AG09309 (cell line): ENCODE results near the gene EXOC2.
A peak's percentile ranks its signal among the peaks of the same experiment; 100 is the strongest.

Experiments
- DNase-seq: peaks from one replicate; pipeline ENCODE4 v3.0.0-alpha.2; 2010; ENCODE audit warnings: low read depth
- H3K4me3 ChIP-seq: 2 replicates; pipeline ENCODE4 v1.5.1; 2011; ENCODE audit warnings: mild to moderate bottlenecking, low read depth, low read length, moderate library complexity; ENCODE audit not compliant: control insufficient read depth
- TF ChIP-seq, protein P1 (sequence below): IDR thresholded peaks from 2 replicates; pipeline ENCODE4 v1.5.1; 2011; ENCODE audit warnings: mild to moderate bottlenecking, low read depth, low read length, inconsistent platforms; ENCODE audit not compliant: insufficient read depth, control insufficient read depth; ENCODE audit errors: missing control alignments

EXOC2 gene, protein sequence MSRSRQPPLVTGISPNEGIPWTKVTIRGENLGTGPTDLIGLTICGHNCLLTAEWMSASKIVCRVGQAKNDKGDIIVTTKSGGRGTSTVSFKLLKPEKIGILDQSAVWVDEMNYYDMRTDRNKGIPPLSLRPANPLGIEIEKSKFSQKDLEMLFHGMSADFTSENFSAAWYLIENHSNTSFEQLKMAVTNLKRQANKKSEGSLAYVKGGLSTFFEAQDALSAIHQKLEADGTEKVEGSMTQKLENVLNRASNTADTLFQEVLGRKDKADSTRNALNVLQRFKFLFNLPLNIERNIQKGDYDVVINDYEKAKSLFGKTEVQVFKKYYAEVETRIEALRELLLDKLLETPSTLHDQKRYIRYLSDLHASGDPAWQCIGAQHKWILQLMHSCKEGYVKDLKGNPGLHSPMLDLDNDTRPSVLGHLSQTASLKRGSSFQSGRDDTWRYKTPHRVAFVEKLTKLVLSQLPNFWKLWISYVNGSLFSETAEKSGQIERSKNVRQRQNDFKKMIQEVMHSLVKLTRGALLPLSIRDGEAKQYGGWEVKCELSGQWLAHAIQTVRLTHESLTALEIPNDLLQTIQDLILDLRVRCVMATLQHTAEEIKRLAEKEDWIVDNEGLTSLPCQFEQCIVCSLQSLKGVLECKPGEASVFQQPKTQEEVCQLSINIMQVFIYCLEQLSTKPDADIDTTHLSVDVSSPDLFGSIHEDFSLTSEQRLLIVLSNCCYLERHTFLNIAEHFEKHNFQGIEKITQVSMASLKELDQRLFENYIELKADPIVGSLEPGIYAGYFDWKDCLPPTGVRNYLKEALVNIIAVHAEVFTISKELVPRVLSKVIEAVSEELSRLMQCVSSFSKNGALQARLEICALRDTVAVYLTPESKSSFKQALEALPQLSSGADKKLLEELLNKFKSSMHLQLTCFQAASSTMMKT

DNA sequence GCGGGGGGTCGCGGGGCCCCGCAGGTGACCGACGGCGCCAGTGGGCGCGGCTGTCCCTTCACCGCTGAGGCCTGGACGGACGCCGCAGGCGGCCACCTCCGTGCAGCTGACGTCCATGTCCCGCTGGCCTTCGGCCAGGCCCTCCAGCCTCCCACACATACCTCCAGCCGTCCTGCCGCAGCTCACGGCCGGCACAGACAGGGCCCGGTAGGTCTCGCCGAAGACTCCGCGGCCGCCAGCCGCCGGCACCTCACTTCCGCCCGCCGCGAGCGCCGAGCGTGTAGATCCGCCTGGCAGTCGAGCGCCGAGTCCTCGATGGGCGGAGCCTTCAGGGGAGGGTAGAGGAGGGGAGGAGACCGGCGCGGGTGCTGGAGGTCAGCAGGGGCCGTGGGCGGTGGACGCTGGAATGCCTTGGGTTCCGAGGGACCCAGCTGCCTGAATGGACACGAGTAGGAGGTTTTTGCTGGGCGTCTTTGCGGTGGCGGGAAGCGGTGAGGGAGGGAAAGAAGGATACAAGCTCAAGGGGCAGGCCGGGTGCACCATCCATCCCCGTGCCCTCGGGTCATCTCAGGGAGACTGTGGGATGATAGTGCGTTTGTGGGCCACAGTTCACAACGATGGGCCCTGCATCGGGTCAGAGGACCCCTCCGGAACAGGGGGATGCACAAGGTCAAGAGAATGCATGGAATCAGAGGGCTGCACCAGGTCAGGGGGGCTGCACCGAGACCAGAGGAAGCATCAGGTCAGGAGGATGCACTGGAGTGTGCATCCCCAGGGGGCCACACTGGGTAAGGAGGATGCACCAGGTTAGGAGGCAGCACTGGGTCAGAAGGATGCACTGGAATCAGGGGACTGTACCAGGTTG lies at the start of gene EXOC2:
Gene EXOC2, minus strand, starts transcription at position 282 of the 865 bp plus-strand sequence. CDS start 55,321 bp downstream, outside the sequence.
- TF ChIP-seq, protein P1, sequence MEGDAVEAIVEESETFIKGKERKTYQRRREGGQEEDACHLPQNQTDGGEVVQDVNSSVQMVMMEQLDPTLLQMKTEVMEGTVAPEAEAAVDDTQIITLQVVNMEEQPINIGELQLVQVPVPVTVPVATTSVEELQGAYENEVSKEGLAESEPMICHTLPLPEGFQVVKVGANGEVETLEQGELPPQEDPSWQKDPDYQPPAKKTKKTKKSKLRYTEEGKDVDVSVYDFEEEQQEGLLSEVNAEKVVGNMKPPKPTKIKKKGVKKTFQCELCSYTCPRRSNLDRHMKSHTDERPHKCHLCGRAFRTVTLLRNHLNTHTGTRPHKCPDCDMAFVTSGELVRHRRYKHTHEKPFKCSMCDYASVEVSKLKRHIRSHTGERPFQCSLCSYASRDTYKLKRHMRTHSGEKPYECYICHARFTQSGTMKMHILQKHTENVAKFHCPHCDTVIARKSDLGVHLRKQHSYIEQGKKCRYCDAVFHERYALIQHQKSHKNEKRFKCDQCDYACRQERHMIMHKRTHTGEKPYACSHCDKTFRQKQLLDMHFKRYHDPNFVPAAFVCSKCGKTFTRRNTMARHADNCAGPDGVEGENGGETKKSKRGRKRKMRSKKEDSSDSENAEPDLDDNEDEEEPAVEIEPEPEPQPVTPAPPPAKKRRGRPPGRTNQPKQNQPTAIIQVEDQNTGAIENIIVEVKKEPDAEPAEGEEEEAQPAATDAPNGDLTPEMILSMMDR: no peak
- peak within 1 kb of the TSS; percentile 61 for H3K4me3 ChIP-seq
- peak; percentile 25 for DNase-seq

DNA sequence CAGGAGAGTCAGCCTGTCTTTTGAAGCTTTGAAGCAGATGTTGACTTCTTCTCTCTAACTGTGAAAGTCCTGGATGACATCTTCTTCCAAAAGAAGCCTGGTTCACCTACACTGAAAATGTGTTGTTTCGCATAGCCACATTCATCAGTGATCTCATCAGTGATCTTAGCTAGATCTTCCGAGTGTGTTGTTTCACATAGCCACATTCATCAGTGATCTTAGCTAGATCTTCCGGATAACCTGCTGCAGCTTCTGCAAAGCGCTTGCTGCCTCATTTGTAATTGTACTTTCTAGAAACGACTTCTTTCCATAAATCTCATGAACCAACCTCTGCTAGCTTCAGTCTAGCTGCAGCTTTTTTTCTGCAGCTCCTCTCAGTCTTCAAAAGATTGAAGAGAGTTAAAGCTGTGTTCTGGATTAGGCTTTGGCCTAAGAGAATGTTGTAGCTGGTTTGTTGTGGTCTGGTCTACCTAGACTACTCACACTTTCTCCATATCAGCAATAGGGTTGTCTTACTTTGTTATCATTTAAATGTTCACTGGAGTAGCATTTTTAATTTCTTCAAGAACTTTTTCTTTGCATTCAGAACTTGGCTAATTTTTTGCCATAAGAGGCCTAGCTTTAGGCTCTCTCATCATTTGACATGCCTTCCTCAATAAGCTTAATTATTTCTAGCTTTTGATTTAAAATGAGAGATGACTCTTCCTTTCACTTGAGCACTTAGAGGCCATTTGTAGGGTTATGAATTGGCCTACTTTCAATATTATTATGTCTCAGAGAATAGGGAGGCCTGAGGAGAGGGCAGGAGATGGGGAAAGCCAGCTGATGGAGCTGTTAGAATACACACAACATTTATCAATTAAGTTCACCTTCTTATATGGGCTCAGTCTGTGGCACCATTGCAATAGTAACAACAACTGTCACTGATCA lies 48.7 kb upstream of the EXOC2 start:
- DNase-seq: no peak
- TF ChIP-seq, protein P1: no peak

DNA sequence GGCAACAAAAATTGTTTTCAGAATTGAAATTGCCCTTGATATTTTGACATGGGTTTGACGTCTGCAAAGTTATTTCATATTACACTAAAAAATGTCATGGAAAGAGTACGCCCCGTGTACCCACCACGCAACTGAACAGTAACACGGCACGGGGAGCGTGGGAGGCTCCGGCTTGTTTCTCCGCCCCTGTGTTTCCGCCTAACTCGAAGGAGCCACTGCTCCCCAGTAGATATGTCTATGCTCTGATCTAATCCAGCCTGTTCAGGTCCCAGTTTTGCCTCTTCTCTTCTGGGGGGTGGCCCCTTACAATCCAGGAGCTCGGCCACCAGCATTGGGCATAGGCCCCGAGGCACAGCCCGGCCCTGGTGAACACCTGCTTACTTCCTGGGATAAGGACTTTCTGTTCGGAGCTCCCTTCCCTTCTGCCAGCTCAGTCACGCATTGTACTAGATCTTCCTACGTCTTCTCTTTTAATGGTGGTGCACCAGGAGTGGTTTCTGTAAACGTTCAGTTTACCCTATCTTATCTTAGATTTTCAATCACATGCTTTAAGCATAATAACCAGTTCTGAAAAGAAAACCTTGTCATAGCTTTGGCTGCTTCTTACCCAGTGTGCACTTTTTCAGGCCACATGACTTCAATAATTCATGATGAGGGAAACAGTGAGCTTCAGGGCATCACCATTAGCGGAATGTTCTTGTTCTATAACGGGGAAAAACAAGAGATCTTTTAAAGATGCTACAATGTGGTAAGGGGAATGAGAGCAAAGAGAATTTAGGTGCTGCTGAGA lies 43.9 kb upstream of the EXOC2 start:
- TF ChIP-seq, protein P1: no peak
- H3K4me3 ChIP-seq: no peak overlapping the region
- DNase-seq: no peak

More for the DNA sequence above, 48.7 kb upstream of the EXOC2 start:
- no peak overlapping the region for H3K4me3 ChIP-seq

DNA sequence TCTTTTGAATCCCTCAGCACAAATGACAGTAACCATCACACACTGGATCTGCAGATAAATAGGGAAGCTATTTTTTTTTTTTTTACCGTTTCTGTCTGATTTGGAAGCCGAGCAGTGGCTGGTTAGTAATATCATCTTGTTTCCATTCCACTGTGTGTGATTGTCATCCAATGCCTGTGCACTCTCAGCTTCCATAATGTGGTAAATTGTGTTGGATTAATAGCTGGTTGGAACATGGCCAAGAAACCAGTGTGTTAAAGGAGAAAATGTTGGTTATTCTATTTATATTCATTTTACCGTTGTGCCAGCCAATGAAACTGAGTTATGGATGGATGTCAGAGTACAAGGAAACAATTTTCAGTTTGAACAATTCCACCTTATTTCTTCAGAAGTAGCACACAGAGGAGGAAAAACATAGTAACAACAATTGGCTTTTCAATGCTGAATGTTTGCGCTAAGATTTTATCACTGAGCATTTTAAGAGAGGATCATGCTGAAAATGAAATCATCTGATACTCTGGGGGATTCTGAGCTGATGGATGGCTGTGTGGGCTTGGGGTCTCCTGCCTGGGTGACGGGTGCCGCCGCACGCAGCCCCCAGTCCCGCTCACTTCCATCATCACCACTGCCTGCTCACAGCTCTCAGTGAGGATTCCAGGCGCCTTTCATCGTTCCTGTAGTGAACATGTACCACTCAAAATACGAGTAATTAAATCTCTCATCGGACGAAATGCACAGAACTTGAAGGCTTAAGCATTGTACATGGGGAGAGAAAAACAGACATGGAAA lies 40.7 kb upstream of the EXOC2 start:
- no peak for DNase-seq
- TF ChIP-seq, protein P1: no peak
- no peak overlapping the region for H3K4me3 ChIP-seq

DNA sequence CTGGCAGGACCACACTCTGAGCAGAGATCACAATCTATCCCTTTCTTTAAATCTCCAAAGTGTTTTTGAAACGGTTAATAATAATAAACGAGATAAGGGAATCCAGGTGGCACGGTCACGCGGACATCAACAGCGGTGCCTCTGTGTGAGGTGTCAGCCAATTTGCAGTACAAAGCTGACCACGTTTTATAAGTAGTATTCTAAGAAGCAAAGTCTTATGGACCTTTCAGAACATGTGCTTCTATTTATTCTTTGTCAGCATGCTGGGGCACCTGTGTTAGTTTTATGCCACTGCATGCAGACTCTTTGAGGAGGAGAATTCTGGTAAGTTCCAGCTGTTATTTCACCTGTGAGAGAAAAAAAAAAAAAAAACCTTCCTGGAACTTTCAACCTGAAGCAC lies 39.0 kb upstream of the EXOC2 start:
- no peak for DNase-seq
- H3K4me3 ChIP-seq: no peak overlapping the region
- TF ChIP-seq, protein P1: no peak
